HepG2 (cell line): ENCODE measurements around the gene PIGX. TPM values are rescaled to one million over a fixed set of nuclear protein-coding genes. Genes with fewer than 3 reads are reported as not detected.

Experiments used
- AGO2 ChIP-seq: fragments of 200-400 bp; formaldehyde crosslinking; optimal IDR thresholded peaks from 2 replicates; pipeline ENCODE3; 2017; ENCODE audit warnings: mild to moderate bottlenecking, low read depth, low read length, moderate library complexity
- ATF2 ChIP-seq: sonication (generic); formaldehyde crosslinking; IDR thresholded peaks from 2 replicates; pipeline ENCODE4 v1.4.0; 2020; ENCODE audit warnings: missing genetic modification reagents
- CERS6 ChIP-seq: sonication (generic); formaldehyde crosslinking; IDR thresholded peaks from 2 replicates; pipeline ENCODE4 v1.5.0; 2020; ENCODE audit warnings: missing genetic modification reagents
- DNMT1 ChIP-seq: sonication (generic); formaldehyde crosslinking; IDR thresholded peaks from 2 replicates; pipeline ENCODE4 v1.5.1; 2020; ENCODE audit warnings: mild to moderate bottlenecking, missing genetic modification reagents
- GPBP1L1 ChIP-seq: sonication (generic); formaldehyde crosslinking; IDR thresholded peaks from 2 replicates; pipeline ENCODE4 v1.5.0; 2020; ENCODE audit warnings: mild to moderate bottlenecking, missing genetic modification reagents
- JARID2 ChIP-seq: sonication (generic); formaldehyde crosslinking; IDR thresholded peaks from 2 replicates; pipeline ENCODE4 v1.8.1; 2023; ENCODE audit warnings: missing genetic modification reagents, inconsistent platforms; ENCODE audit not compliant: insufficient replicate concordance
- KDM6A ChIP-seq: IDR thresholded peaks from 2 replicates; pipeline ENCODE4 v1.6.1; 2016; ENCODE audit warnings: low read depth
- PBX3 ChIP-seq: sonication (generic); formaldehyde crosslinking; IDR thresholded peaks from 2 replicates; pipeline ENCODE4 v1.8.1; 2023; ENCODE audit warnings: missing genetic modification reagents, inconsistent platforms, borderline replicate concordance
- PRDM15 ChIP-seq: sonication (generic); formaldehyde crosslinking; IDR thresholded peaks from 2 replicates; pipeline ENCODE4 v1.4.0; 2020; ENCODE audit warnings: missing genetic modification reagents
- ZBTB42 ChIP-seq: sonication (generic); formaldehyde crosslinking; IDR thresholded peaks from 2 replicates; pipeline ENCODE4 v1.5.0; 2020; ENCODE audit warnings: mild to moderate bottlenecking, missing genetic modification reagents
- ZBTB49 ChIP-seq: sonication (generic); formaldehyde crosslinking; IDR thresholded peaks from 2 replicates; pipeline ENCODE4 v1.4.0; 2020; ENCODE audit warnings: missing genetic modification reagents, borderline replicate concordance
- ZBTB7A ChIP-seq: sonication (generic); formaldehyde crosslinking; IDR thresholded peaks from 2 replicates; pipeline ENCODE4 v1.8.0; 2022; ENCODE audit warnings: mild to moderate bottlenecking, missing genetic modification reagents
- ZNF205 ChIP-seq: IDR thresholded peaks from 2 replicates; pipeline ENCODE4 v1.6.1; 2018; ENCODE audit warnings: missing biosample characterization, missing genetic modification reagents
- ZNF292 ChIP-seq: sonication (generic); formaldehyde crosslinking; IDR thresholded peaks from 2 replicates; pipeline ENCODE4 v1.8.1; 2022; ENCODE audit warnings: mild to moderate bottlenecking, low read depth, missing genetic modification reagents, borderline replicate concordance
- ZNF547 ChIP-seq: sonication (generic); formaldehyde crosslinking; IDR thresholded peaks from 2 replicates; pipeline ENCODE4 v1.5.1; 2020; ENCODE audit warnings: mild to moderate bottlenecking, missing genetic modification reagents
- ZNF577 ChIP-seq: sonication (generic); formaldehyde crosslinking; IDR thresholded peaks from 2 replicates; pipeline ENCODE4 v1.4.0; 2020; ENCODE audit warnings: mild to moderate bottlenecking, low read depth, missing genetic modification reagents, borderline replicate concordance
- ZNF879 ChIP-seq: sonication (generic); formaldehyde crosslinking; IDR thresholded peaks from 2 replicates; pipeline ENCODE4 v1.8.1; 2023; ENCODE audit warnings: missing genetic modification reagents
- polyA plus RNA-seq, 8 experiments: library from polyadenylated mRNA; depleted of rRNA in 3 of 8; stranded (reverse) in 7 of 8; unstranded in 1 of 8; fragments of >200 nt; fragmentation: Illumina TruSeq in 4 of 8; extraction: Trizol in 4 of 8; gene quantifications; 2 replicates each; pipeline versions ENCODE4 v1.2.1 to v1.2.3, GENCODE V29; 2011 to 2016; ENCODE audit warnings: low read depth in 4 of 8, missing spikeins in 1 of 8, mixed read lengths in 1 of 8; ENCODE audit not compliant: insufficient read depth in 1 of 8
- total RNA-seq, 5 experiments: library from RNA; depleted of rRNA; stranded (reverse); fragments of >200 nt; fragmentation: Illumina TruSeq; extraction: Trizol; gene quantifications; 2 replicates each; pipeline ENCODE4 v1.2.3, GENCODE V29; 2016; ENCODE audit warnings: low read depth in 1 of 5

PIGX gene
- total and polyA plus RNA-seq, 2 of the 13 experiments (the other 11 are each of a cell fraction or from before 2014, with no cell fraction given): 13.2 to 21.3 TPM

GRCh38 chr3:196739671-196740480 lies 27.7 kb downstream of the PIGX start, which contains the start of gene PAK2 (continued):
- TF ChIP-seq ZNF879: no peak
- TF ChIP-seq ATF2 (CRISPR knock-in tag): peak; percentile 43; the same call in 1 of the 2 replicates
- no peak for TF ChIP-seq ZNF292
- TF ChIP-seq ZNF205: no peak; the same call in 1 of the 2 replicates
- TF ChIP-seq DNMT1 (CRISPR knock-in tag): no peak
- no peak; the same call in 1 of the 2 replicates for TF ChIP-seq ZNF547
- peak; percentile 77 for TF ChIP-seq AGO2
- TF ChIP-seq GPBP1L1 (CRISPR knock-in tag): no peak
- TF ChIP-seq ZNF577 (CRISPR knock-in tag): no peak
- TF ChIP-seq ZBTB42 (CRISPR knock-in tag): no peak; the same call in 1 of the 2 replicates
- TF ChIP-seq PRDM15 (CRISPR knock-in tag): no peak
- no peak for TF ChIP-seq CERS6 (CRISPR knock-in tag)
- 0 out of 2 replicates have a peak, but pooled peaks have one; percentile 55 for TF ChIP-seq PBX3 (CRISPR knock-in tag)
- TF ChIP-seq KDM6A (CRISPR knock-in tag): no peak
- TF ChIP-seq JARID2 (CRISPR knock-in tag): no peak
- no peak for TF ChIP-seq ZBTB7A
- no peak for TF ChIP-seq ZBTB49 (CRISPR knock-in tag)
